HepG2 (cell line): ENCODE measurements around the gene PLEKHG4. TPM values are rescaled to one million over a fixed set of nuclear protein-coding genes. Genes with fewer than 3 reads are reported as not detected.

Source experiments
- ETV5 ChIP-seq: IDR thresholded peaks from 2 replicates; pipeline ENCODE4 v1.6.1; 2018; ENCODE audit warnings: missing biosample characterization, missing genetic modification reagents, inconsistent platforms, borderline replicate concordance
- HES4 ChIP-seq: sonication (generic); formaldehyde crosslinking; IDR thresholded peaks from 2 replicates; pipeline ENCODE4 v1.9.0; 2021; ENCODE audit warnings: mild to moderate bottlenecking, missing genetic modification reagents, borderline replicate concordance
- HNRNPK ChIP-seq: fragments of 200-400 bp; formaldehyde crosslinking; IDR thresholded peaks from 2 replicates; pipeline ENCODE4 v1.6.1; 2018; ENCODE audit warnings: low read length, low read depth, moderate library complexity, mild to moderate bottlenecking; ENCODE audit not compliant: poor library complexity, severe bottlenecking
- PAX8 ChIP-seq: sonication (generic); formaldehyde crosslinking; IDR thresholded peaks from 2 replicates; pipeline ENCODE4 v1.8.0; 2022; ENCODE audit warnings: mild to moderate bottlenecking, missing genetic modification reagents, borderline replicate concordance
- SATB2 ChIP-seq: sonication (generic); formaldehyde crosslinking; IDR thresholded peaks from 2 replicates; pipeline ENCODE4 v1.5.0; 2020; ENCODE audit warnings: missing genetic modification reagents
- TAF1 ChIP-seq: sonication (generic); formaldehyde crosslinking; IDR thresholded peaks from 2 replicates; pipeline ENCODE4 v1.4.0; 2020; ENCODE audit warnings: missing genetic modification reagents
- TBL1XR1 ChIP-seq: fragments of 150-350 bp; IDR thresholded peaks from 2 replicates; pipeline ENCODE4 v1.6.1; 2014; ENCODE audit warnings: borderline replicate concordance, low read length; ENCODE audit not compliant: partially characterized antibody
- THAP11 ChIP-seq: IDR thresholded peaks from 2 replicates; pipeline ENCODE4 v1.6.1; 2016; ENCODE audit warnings: missing biosample characterization, missing genetic modification reagents
- ZFX ChIP-seq: sonication (generic); formaldehyde crosslinking; IDR thresholded peaks from 2 replicates; pipeline ENCODE4 v1.4.0; 2020; ENCODE audit warnings: mild to moderate bottlenecking, low read depth, missing genetic modification reagents, moderate library complexity
- ZNF607 ChIP-seq: sonication (generic); formaldehyde crosslinking; IDR thresholded peaks from 2 replicates; pipeline ENCODE4 v1.5.1; 2020; ENCODE audit warnings: missing genetic modification reagents, mild to moderate bottlenecking, borderline replicate concordance
- polyA plus RNA-seq, 8 experiments: library from polyadenylated mRNA; depleted of rRNA in 3 of 8; stranded (reverse) in 7 of 8; unstranded in 1 of 8; fragments of >200 nt; fragmentation: Illumina TruSeq in 4 of 8; extraction: Trizol in 4 of 8; gene quantifications; 2 replicates each; pipeline versions ENCODE4 v1.2.1 to v1.2.3, GENCODE V29; 2011 to 2016; ENCODE audit warnings: low read depth in 4 of 8, missing spikeins in 1 of 8, mixed read lengths in 1 of 8; ENCODE audit not compliant: insufficient read depth in 1 of 8
- total RNA-seq, 5 experiments: library from RNA; depleted of rRNA; stranded (reverse); fragments of >200 nt; fragmentation: Illumina TruSeq; extraction: Trizol; gene quantifications; 2 replicates each; pipeline ENCODE4 v1.2.3, GENCODE V29; 2016; ENCODE audit warnings: low read depth in 1 of 5
- TF ChIP-seq, protein P1 (sequence below): sonication (generic); formaldehyde crosslinking; IDR thresholded peaks from 2 replicates; pipeline ENCODE4 v1.5.0; 2020; ENCODE audit warnings: mild to moderate bottlenecking, missing genetic modification reagents, borderline replicate concordance
- TF ChIP-seq, protein P2 (sequence below): IDR thresholded peaks from 2 replicates; pipeline ENCODE4 v1.6.1; 2016
- TF ChIP-seq, protein P3 (sequence below): sonication (generic); formaldehyde crosslinking; IDR thresholded peaks from 2 replicates; pipeline ENCODE4 v1.5.1; 2020; ENCODE audit warnings: mild to moderate bottlenecking, moderate library complexity, missing genetic modification reagents
- TF ChIP-seq, protein P4 (sequence below): sonication (generic); formaldehyde crosslinking; IDR thresholded peaks from 2 replicates; pipeline ENCODE4 v1.4.0; 2020; ENCODE audit warnings: missing genetic modification reagents

The PLEKHG4 gene
- total and polyA plus RNA-seq, 2 of the 13 experiments (the other 11 are each of a cell fraction or from before 2014, with no cell fraction given) = 7.1 to 13.6 TPM

DNA sequence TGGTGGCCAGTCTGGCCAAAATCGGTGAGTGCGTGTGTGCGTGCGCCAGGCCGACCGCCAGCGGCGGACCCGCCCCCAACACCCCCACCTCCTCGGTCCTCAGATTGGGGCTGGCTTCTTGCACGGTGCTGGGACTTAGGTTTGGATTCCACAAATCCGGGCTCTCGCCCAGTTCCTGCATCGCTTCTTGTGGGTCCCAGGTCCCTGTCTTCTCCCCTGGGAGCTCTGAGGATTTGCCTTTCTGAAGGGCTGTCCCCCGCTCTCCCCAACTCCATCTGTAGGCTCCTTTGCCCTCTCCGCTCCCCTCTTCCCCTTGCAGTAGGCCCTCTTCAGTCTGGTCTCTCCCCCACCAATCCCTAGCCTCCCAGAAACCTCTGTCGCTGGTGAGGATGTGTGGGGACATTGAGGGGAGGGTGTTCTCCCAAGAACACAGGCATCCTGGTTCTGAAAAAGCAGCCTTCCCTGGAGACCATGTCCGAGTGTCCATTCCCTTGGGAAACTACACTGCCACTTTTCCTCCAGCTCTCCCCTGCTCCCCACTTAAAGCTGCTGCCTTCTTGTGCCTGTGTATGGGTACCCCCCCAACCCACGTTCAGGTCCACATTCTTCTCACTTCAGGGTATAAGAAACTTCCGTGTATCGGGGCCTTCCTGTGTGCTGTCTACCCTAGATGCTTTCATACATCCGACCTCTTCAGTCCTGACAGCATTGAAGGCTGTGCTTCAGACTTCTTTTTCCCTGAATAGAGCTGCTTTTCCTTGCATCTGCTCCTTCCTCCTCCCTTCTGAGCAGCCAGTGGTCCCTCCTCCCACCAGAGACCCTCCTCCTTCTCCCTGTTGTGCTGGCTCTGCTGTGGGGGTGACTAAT, 29.9 kb upstream of the PLEKHG4 start (continued):
- TF ChIP-seq, protein P1, sequence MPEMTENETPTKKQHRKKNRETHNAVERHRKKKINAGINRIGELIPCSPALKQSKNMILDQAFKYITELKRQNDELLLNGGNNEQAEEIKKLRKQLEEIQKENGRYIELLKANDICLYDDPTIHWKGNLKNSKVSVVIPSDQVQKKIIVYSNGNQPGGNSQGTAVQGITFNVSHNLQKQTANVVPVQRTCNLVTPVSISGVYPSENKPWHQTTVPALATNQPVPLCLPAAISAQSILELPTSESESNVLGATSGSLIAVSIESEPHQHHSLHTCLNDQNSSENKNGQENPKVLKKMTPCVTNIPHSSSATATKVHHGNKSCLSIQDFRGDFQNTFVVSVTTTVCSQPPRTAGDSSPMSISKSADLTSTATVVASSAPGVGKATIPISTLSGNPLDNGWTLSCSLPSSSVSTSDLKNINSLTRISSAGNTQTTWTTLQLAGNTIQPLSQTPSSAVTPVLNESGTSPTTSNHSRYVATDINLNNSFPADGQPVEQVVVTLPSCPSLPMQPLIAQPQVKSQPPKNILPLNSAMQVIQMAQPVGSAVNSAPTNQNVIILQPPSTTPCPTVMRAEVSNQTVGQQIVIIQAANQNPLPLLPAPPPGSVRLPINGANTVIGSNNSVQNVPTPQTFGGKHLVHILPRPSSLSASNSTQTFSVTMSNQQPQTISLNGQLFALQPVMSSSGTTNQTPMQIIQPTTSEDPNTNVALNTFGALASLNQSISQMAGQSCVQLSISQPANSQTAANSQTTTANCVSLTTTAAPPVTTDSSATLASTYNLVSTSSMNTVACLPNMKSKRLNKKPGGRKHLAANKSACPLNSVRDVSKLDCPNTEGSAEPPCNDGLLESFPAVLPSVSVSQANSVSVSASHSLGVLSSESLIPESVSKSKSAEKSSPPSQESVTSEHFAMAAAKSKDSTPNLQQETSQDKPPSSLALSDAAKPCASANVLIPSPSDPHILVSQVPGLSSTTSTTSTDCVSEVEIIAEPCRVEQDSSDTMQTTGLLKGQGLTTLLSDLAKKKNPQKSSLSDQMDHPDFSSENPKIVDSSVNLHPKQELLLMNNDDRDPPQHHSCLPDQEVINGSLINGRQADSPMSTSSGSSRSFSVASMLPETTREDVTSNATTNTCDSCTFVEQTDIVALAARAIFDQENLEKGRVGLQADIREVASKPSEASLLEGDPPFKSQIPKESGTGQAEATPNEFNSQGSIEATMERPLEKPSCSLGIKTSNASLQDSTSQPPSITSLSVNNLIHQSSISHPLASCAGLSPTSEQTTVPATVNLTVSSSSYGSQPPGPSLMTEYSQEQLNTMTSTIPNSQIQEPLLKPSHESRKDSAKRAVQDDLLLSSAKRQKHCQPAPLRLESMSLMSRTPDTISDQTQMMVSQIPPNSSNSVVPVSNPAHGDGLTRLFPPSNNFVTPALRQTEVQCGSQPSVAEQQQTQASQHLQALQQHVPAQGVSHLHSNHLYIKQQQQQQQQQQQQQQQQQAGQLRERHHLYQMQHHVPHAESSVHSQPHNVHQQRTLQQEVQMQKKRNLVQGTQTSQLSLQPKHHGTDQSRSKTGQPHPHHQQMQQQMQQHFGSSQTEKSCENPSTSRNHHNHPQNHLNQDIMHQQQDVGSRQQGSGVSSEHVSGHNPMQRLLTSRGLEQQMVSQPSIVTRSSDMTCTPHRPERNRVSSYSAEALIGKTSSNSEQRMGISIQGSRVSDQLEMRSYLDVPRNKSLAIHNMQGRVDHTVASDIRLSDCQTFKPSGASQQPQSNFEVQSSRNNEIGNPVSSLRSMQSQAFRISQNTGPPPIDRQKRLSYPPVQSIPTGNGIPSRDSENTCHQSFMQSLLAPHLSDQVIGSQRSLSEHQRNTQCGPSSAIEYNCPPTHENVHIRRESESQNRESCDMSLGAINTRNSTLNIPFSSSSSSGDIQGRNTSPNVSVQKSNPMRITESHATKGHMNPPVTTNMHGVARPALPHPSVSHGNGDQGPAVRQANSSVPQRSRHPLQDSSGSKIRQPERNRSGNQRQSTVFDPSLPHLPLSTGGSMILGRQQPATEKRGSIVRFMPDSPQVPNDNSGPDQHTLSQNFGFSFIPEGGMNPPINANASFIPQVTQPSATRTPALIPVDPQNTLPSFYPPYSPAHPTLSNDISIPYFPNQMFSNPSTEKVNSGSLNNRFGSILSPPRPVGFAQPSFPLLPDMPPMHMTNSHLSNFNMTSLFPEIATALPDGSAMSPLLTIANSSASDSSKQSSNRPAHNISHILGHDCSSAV (CRISPR knock-in tag) = no peak
- peak; percentile 27; the same call in 1 of the 2 replicates for TF ChIP-seq ZNF607 (CRISPR knock-in tag)
- 0 out of 2 replicates have a peak, but pooled peaks have one; percentile 10 for TF ChIP-seq TAF1
- no peak for TF ChIP-seq HNRNPK
- TF ChIP-seq PAX8 (CRISPR knock-in tag) = no peak
- TF ChIP-seq THAP11 (CRISPR knock-in tag) = no peak
- no peak for TF ChIP-seq TBL1XR1
- no peak for TF ChIP-seq HES4
- TF ChIP-seq ETV5 = 0 out of 2 replicates have a peak, but pooled peaks have one; percentile 10
- TF ChIP-seq, protein P2, sequence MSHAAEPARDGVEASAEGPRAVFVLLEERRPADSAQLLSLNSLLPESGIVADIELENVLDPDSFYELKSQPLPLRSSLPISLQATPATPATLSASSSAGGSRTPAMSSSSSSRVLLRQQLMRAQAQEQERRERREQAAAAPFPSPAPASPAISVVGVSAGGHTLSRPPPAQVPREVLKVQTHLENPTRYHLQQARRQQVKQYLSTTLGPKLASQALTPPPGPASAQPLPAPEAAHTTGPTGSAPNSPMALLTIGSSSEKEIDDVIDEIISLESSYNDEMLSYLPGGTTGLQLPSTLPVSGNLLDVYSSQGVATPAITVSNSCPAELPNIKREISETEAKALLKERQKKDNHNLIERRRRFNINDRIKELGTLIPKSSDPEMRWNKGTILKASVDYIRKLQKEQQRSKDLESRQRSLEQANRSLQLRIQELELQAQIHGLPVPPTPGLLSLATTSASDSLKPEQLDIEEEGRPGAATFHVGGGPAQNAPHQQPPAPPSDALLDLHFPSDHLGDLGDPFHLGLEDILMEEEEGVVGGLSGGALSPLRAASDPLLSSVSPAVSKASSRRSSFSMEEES = no peak
- TF ChIP-seq, protein P3, sequence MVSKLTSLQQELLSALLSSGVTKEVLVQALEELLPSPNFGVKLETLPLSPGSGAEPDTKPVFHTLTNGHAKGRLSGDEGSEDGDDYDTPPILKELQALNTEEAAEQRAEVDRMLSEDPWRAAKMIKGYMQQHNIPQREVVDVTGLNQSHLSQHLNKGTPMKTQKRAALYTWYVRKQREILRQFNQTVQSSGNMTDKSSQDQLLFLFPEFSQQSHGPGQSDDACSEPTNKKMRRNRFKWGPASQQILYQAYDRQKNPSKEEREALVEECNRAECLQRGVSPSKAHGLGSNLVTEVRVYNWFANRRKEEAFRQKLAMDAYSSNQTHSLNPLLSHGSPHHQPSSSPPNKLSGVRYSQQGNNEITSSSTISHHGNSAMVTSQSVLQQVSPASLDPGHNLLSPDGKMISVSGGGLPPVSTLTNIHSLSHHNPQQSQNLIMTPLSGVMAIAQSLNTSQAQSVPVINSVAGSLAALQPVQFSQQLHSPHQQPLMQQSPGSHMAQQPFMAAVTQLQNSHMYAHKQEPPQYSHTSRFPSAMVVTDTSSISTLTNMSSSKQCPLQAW (CRISPR knock-in tag) = 0 out of 2 replicates have a peak, but pooled peaks have one; percentile 23
- TF ChIP-seq, protein P4, sequence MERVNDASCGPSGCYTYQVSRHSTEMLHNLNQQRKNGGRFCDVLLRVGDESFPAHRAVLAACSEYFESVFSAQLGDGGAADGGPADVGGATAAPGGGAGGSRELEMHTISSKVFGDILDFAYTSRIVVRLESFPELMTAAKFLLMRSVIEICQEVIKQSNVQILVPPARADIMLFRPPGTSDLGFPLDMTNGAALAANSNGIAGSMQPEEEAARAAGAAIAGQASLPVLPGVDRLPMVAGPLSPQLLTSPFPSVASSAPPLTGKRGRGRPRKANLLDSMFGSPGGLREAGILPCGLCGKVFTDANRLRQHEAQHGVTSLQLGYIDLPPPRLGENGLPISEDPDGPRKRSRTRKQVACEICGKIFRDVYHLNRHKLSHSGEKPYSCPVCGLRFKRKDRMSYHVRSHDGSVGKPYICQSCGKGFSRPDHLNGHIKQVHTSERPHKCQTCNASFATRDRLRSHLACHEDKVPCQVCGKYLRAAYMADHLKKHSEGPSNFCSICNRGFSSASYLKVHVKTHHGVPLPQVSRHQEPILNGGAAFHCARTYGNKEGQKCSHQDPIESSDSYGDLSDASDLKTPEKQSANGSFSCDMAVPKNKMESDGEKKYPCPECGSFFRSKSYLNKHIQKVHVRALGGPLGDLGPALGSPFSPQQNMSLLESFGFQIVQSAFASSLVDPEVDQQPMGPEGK = peak; percentile 36; the same call in 1 of the 2 replicates
- no peak for TF ChIP-seq SATB2
- 0 out of 2 replicates have a peak, but pooled peaks have one; percentile 28 for TF ChIP-seq ZFX (CRISPR knock-in tag)
